ENCODE data around the gene TLR4. TPM values are rescaled to one million over a fixed set of nuclear protein-coding genes. Genes with fewer than 3 reads are reported as not detected.

TLR4 gene
- total RNA-seq, 1 experiment from 2014 or later, result 0.07 TPM

DNA sequence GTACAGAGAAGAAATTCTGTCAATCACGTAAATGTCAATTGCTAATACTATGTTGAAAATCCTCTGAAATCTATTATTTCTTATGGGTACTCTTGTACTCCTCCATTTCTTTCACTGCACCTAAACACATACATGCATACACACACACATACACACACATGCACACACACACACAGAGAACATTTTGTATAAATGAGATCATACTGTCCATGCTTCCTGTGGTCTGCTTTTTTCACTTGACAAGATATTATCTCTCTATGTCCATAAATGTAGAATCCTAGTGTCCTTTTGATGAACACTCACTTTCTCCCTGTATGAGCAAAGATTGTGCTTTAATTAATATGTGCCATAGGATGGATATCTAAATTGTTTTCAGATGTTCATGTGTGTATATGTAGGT, 32.7 kb upstream of the TLR4 start:
- Histone ChIP-seq H3K18ac (ENCODE audit: insufficient read length, low read depth, low read length) (no peak overlapping the region), H3K4ac (ENCODE audit: low read depth, low read length) (no peak overlapping the region), H3K79me2 (ENCODE audit: insufficient read depth, low read length) (no peaks in the 10 kb centered on the region), H2BK5ac (ENCODE audit: insufficient read length, low read length) (no peak overlapping the region), H3K27me3 (ENCODE audit: insufficient read depth, low read length) (no peaks in the 10 kb centered on the region), H3K23ac (ENCODE audit: insufficient read length, low read depth, low read length) (no peak overlapping the region), H4K8ac (replicated peaks; ENCODE audit: insufficient read length, low read depth, low read length) (no peak overlapping the region), H3K79me1 (ENCODE audit: insufficient read depth, low read depth, low read length, poor library complexity, severe bottlenecking) (no peaks in the 10 kb centered on the region), H3T11ph (ENCODE audit: low read length) (no peak overlapping the region), H3K9ac (ENCODE audit: extremely low read depth, insufficient read length, low read length) (no peak overlapping the region), H3K9me3 (ENCODE audit: control insufficient read depth, low read depth, low read length) (no peaks in the 10 kb centered on the region), H4K20me1 (ENCODE audit: control insufficient read depth, insufficient read depth, insufficient read length) (no peaks in the 10 kb centered on the region), H3K4me2 (ENCODE audit: insufficient read depth, insufficient read length, low read length) (no peak overlapping the region), H4K91ac (ENCODE audit: insufficient read length, low read depth, low read length) (no peak overlapping the region), H3K14ac (ENCODE audit: insufficient read depth, low read length) (no peak overlapping the region), H3K23me2 (ENCODE audit: insufficient read length, low read depth, low read length, poor library complexity, severe bottlenecking) (no peaks in the 10 kb centered on the region), H3K4me1 (ENCODE audit: insufficient read depth, low read length) (no peaks in the 10 kb centered on the region), H4K5ac (ENCODE audit: insufficient read length, low read depth, low read length) (no peak overlapping the region), H3K56ac (ENCODE audit: insufficient read length, low read depth, low read length) (no peak overlapping the region), H2BK15ac (ENCODE audit: low read depth, low read length) (no peak overlapping the region), H3K27ac (ENCODE audit: insufficient read length, low read depth, low read length) (no peak overlapping the region), H2BK120ac (ENCODE audit: low read depth, low read length, poor library complexity, severe bottlenecking) (no peak overlapping the region), H2AFZ (ENCODE audit: low read length) (no peak overlapping the region), H2BK12ac (ENCODE audit: insufficient read length, low read depth, low read length) (no peak overlapping the region), H2AK5ac (ENCODE audit: insufficient read length, low read length) (no peak overlapping the region), H2BK20ac (ENCODE audit: low read depth, low read length, poor library complexity, severe bottlenecking) (no peak overlapping the region)
- H3K36me3 Mint-ChIP-seq (ENCODE audit: insufficient read depth in 1 of 3, low read depth in 3 of 3), result no peaks in the 10 kb centered on the region
- TF ChIP-seq, protein P1, sequence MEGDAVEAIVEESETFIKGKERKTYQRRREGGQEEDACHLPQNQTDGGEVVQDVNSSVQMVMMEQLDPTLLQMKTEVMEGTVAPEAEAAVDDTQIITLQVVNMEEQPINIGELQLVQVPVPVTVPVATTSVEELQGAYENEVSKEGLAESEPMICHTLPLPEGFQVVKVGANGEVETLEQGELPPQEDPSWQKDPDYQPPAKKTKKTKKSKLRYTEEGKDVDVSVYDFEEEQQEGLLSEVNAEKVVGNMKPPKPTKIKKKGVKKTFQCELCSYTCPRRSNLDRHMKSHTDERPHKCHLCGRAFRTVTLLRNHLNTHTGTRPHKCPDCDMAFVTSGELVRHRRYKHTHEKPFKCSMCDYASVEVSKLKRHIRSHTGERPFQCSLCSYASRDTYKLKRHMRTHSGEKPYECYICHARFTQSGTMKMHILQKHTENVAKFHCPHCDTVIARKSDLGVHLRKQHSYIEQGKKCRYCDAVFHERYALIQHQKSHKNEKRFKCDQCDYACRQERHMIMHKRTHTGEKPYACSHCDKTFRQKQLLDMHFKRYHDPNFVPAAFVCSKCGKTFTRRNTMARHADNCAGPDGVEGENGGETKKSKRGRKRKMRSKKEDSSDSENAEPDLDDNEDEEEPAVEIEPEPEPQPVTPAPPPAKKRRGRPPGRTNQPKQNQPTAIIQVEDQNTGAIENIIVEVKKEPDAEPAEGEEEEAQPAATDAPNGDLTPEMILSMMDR (conservative IDR thresholded peaks at IDR 0.05), result no peak
- no peaks in the 10 kb centered on the region for H3K27me3 Mint-ChIP-seq (ENCODE audit: low read depth)
- no peaks in the 10 kb centered on the region for H3K9me3 Mint-ChIP-seq
- no peak overlapping the region for H3K4me3 Mint-ChIP-seq
- WGBS (ENCODE audit: extremely low coverage, insufficient read length, low lambda C conversion rate), result no CpG with 5 or more reads among the region's 1 CpG
- H3K27ac Mint-ChIP-seq, result no peak overlapping the region
- no peak for DNase-seq
- peaks cover 0 to 3% of the 10 kb centered on the region in 2 experiments; a peak in 1 of 4 replicates for H3K4me1 Mint-ChIP-seq
